GM12875 (cell line): ENCODE results near the gene WWOX.

Experiments
- H3K4me3 ChIP-seq: one replicate; pipeline ENCODE4 v1.5.1; 2011; ENCODE audit warnings: low read depth, low read length, control low read depth
- TF ChIP-seq, protein P1 (sequence below): IDR thresholded peaks from 2 replicates; pipeline ENCODE4 v1.5.1; 2011; ENCODE audit warnings: low read depth, mild to moderate bottlenecking, control low read depth, inconsistent platforms, low read length, moderate library complexity, borderline replicate concordance; ENCODE audit not compliant: insufficient read depth

The WWOX gene

GRCh38 chr16:78837706-78838105, 738.3 kb downstream of the WWOX start:
- TF ChIP-seq, protein P1, sequence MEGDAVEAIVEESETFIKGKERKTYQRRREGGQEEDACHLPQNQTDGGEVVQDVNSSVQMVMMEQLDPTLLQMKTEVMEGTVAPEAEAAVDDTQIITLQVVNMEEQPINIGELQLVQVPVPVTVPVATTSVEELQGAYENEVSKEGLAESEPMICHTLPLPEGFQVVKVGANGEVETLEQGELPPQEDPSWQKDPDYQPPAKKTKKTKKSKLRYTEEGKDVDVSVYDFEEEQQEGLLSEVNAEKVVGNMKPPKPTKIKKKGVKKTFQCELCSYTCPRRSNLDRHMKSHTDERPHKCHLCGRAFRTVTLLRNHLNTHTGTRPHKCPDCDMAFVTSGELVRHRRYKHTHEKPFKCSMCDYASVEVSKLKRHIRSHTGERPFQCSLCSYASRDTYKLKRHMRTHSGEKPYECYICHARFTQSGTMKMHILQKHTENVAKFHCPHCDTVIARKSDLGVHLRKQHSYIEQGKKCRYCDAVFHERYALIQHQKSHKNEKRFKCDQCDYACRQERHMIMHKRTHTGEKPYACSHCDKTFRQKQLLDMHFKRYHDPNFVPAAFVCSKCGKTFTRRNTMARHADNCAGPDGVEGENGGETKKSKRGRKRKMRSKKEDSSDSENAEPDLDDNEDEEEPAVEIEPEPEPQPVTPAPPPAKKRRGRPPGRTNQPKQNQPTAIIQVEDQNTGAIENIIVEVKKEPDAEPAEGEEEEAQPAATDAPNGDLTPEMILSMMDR, result no peak
- H3K4me3 ChIP-seq, result no peak overlapping the region

GRCh38 chr16:78838276-78838675, 738.8 kb downstream of the WWOX start:
- TF ChIP-seq, protein P1, result no peak

DNA sequence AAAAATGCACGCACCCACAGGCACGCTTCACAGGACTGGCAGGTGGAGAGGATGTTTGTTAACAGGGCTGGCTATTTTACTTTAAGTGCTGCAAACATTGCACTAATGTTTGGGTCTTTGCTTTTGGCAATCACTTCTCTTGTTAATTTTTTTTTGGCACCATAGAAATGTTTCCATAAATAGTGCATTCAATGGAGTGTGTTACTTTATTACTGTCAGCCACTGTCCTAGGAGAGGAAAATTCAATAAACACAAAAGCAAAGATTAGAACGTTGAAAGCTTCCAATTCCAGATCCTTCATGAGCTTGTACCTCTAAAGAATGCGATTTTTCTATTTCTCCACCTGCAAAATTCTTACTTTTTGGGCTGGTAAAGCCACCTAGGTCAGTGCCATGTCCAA, 743.5 kb downstream of the WWOX start:
- no peak overlapping the region for H3K4me3 ChIP-seq
- TF ChIP-seq, protein P1, result no peak

More at GRCh38 chr16:78838276-78838675, 738.8 kb downstream of the WWOX start:
- no peak overlapping the region for H3K4me3 ChIP-seq

DNA sequence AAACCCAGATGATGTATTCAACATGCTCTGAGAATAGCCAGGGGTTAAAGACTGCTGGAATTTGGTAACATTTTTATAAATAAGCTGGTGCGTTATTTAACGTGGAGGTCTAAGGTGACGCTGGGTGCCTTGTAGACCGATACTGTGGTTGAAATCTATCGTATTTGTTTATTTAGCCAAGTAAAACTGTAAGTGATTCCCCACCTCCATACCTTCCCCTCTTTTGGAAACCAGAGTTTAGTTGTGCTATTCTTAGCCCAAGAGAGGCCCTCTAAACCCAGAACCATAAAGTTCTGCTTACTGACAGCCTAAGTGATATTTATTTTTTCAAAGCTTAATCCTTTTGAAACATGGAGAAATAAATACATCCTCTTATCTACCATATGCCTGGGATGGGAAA, 744.5 kb downstream of the WWOX start:
- TF ChIP-seq, protein P1, result no peak

DNA sequence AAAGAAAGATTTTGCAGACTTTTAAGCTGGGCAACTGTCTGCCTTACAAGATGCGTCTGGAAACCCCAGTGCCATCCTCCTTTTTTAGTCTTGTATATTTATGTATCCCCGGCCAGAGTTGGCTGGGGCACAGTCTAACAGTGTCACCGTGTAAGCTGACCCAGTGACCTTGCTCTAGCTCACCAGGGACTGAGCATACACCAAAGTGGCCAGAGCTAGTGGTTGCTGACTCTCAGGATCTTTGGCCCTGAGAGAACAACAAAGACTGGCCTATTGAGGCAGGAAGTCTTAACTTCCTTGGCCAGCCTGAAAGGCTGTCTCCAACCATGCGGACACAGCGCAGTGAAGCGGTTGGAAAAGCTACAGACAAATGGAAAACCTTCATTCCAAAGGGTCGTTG, 745.2 kb downstream of the WWOX start:
- TF ChIP-seq, protein P1, result no peak
- no peak overlapping the region for H3K4me3 ChIP-seq

More for the DNA sequence above, 744.5 kb downstream of the WWOX start:
- H3K4me3 ChIP-seq, result no peak overlapping the region

DNA sequence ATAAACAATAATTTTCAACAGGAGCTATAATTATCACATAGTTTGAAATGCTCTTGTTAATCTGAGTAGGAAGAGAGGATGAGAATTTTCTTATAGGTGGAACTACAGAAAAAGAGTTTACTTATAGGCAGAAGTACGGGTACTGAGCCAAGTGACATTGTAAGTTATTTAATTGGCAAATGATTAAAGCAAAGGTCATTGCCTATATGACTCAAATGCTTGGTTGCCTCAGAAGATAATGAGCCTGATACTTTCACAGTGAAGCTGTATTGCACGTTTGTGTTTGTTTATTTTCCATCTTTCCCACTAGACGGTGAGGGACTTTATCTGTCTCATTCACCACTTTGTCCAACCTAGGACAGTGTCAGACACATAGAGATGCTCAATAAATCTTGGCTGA, 751.8 kb downstream of the WWOX start:
- TF ChIP-seq, protein P1, result no peak
- no peak overlapping the region for H3K4me3 ChIP-seq

- H3K4me3 ChIP-seq, result no peak overlapping the region
- TF ChIP-seq, protein P1, result no peak
Measured at GRCh38 chr16:78852081-78852635, 752.7 kb downstream of the WWOX start.
